Measurements from ENCODE around the gene TRA2B.

The TRA2B gene

DNA sequence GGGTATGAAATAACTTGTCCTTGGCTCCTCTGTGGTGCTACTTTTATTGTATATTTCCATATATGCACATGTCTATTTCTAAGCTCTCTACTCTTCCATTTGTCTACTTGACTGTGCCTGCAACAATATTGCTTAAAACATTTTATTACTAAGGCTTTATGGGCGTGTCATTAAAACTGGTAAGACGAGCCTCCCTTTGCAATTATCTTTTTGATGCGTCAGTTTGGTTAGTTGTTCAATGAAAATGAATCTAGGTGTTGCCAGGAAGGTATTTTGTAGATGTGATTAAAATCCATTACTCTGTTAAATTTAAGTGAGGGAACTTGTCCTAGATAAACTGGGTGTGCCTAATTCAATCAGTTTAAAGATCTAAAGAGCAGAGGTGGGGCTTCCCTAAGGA, 12.9 kb upstream of the TRA2B start:
- no peak for TF ChIP-seq ZFX (IDR thresholded peaks at IDR 0.05)
- TF ChIP-seq, protein P1, sequence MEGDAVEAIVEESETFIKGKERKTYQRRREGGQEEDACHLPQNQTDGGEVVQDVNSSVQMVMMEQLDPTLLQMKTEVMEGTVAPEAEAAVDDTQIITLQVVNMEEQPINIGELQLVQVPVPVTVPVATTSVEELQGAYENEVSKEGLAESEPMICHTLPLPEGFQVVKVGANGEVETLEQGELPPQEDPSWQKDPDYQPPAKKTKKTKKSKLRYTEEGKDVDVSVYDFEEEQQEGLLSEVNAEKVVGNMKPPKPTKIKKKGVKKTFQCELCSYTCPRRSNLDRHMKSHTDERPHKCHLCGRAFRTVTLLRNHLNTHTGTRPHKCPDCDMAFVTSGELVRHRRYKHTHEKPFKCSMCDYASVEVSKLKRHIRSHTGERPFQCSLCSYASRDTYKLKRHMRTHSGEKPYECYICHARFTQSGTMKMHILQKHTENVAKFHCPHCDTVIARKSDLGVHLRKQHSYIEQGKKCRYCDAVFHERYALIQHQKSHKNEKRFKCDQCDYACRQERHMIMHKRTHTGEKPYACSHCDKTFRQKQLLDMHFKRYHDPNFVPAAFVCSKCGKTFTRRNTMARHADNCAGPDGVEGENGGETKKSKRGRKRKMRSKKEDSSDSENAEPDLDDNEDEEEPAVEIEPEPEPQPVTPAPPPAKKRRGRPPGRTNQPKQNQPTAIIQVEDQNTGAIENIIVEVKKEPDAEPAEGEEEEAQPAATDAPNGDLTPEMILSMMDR (conservative IDR thresholded peaks at IDR 0.05): no peak
- no peak overlapping the region for H3K27ac ChIP-seq

DNA sequence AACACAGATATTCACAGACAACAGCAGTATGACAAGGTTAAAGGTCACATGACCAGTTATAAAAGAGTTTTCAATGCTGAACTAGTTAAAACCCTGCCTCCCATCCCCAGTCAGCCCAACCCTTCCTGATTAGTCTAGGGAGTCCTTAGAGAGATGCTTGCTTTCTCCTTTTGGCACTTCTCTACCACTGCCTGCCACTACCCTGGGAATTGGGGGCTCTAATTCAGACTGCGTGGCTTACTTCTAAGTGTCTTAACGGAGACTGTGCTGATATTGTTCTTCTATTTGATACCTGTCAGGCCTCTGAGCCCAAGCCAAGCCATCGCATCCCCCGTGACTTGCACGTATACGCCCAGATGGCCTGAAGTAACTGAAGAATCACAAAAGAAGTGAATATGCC, 11.7 kb upstream of the TRA2B start:
- TF ChIP-seq, protein P1 (conservative IDR thresholded peaks at IDR 0.05): no peak
- no peak for TF ChIP-seq ZFX (IDR thresholded peaks at IDR 0.05)
- no peak overlapping the region for H3K27ac ChIP-seq

DNA sequence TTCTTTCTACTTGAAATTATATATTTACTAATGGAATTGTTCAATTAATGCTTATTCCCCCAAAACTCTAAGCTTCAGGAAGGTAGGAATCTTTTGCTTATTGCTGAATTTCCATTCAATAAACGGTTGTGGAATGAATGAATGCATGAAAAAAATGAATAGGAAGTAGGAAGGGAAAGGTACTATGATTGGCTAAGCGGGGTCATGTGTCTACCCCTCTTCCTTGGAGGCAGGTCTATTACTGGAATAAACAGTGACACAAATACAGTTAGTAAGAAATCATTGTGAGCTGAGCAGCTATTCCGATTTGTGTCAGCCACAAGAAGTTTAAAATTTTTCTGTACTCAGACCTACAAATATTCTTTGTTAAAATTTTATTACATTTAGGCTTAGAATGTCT, 10.5 kb upstream of the TRA2B start:
- TF ChIP-seq ZFX (IDR thresholded peaks at IDR 0.05): no peak
- TF ChIP-seq, protein P1 (conservative IDR thresholded peaks at IDR 0.05): no peak
- no peak overlapping the region for H3K27ac ChIP-seq

DNA sequence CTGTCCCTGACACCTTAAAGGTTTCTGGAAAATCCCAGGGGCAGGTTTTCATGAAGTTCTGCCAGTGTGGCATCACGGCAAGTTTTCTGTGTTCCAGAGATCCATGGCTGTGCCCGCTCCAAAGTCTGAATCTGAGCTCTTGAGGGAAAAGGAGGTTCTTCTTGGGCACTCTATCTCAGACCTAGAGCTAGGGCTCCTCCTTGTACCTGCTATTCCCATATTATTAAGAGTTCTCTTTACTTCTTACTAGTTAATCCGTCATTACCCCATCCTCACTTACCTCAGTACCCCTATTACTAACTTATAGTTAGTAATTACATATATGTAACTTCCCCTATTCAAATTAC, 5.9 kb upstream of the TRA2B start:
- TF ChIP-seq, protein P1 (conservative IDR thresholded peaks at IDR 0.05): no peak; the same call in none of the 2 replicates
- TF ChIP-seq ZFX (IDR thresholded peaks at IDR 0.05): no peak
- no peak overlapping the region; the same call in 1 of the 2 replicates for H3K27ac ChIP-seq

DNA sequence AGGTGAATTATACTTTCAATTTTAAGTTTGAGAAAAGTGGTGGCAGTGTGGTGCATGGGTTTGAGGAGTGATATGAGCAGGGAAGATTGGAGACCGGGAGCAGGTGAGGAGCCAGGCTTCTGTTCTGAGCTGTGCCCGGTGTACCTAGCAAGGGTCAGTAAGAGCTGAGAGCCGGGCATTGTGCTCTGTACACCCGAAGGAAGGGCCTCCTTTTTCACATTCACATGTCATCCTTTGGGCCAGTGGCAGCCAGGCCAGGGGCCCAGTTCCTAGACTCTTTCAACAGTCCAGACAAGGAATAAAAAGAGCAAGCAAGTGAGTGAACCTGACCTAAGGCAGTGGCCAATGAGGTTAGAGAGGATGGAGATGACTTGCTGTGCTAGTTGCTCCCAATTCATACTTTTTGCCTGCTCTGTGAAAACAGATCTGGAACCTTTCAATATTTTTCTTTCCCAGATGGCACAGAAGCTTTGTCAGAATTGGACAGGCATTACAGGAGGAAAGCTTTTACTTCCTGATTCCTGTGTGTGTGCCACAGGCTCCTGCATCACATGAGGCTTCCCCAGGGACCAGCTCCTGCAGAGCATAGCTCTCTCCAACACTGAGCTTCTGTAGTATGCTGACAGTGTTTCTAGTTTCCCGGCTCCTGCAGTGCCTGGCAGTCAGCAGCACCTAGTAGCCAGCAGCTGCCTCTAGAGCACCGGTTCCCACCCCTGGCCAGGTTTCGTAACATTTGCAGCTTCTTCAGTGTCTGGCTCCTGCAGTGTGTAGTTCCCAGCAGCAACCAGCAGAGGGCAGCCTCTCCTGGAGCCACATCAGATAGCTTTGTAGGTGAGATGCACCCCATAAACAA, 5.3 kb upstream of the TRA2B start:
- H3K27ac ChIP-seq: peak overlapping the region; percentile 32
- TF ChIP-seq, protein P1 (conservative IDR thresholded peaks at IDR 0.05): peak; percentile 100
- TF ChIP-seq ZFX (IDR thresholded peaks at IDR 0.05): no peak

DNA sequence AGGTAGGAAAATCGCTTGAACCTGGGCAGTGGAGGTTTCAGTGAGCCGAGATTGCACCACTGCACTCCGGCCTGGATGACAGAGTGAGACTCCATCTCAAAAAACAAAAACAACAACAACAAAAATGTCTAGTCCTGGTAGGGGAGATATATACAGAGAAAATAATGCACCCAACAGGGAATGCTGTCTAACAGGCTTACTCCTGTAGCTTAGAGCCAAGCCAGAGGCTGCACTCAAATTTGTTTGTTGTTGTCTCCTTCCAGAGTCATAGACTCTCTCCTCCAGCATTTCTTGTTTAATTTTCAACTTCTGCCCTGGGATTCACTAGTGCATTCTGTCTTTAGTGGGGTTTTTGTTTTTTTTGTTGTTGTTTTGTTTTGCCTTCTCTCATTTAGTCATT, 4.6 kb upstream of the TRA2B start:
- H3K27ac ChIP-seq: no peak overlapping the region
- TF ChIP-seq, protein P1 (conservative IDR thresholded peaks at IDR 0.05): no peak

DNA sequence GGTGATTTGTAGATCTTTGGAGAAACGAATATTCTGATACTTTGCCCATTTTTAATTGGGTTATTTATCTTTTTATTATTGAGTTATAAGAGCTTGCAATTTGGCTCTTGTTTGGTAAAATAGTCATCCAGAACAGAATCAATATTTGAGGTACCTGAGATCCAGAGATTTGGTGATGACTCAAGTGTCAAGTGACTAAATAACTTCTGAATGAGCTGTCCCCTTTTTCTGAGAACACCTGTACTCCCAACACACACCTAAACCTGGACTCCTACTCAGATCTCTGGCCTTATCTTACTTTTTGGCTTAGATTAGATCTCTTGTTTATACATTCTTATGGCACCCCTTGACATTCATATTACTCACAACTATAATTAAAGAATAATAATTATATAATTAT, 3.1 kb upstream of the TRA2B start:
- no peak overlapping the region for H3K27ac ChIP-seq
- no peak for TF ChIP-seq ZFX (IDR thresholded peaks at IDR 0.05)
- TF ChIP-seq, protein P1 (conservative IDR thresholded peaks at IDR 0.05): no peak
